Fibroblast of lung (primary cell): Measurements from ENCODE around the gene ZNF135.

Experiments
- EZH2 ChIP-seq: IDR thresholded peaks from 2 replicates; pipeline ENCODE4 v1.5.1; 2012; ENCODE audit warnings: low read length, control low read depth, mild to moderate bottlenecking; ENCODE audit errors: missing control alignments
- TF ChIP-seq, protein P1 (sequence below), 2 donors: IDR thresholded peaks in 1 of 2; conservative IDR thresholded peaks in 1 of 2; 1 replicate in 1 of 2; 2 replicates in 1 of 2; pipeline ENCODE4 v1.5.1; 2011 to 2012; ENCODE audit warnings: low read length in 2 of 2, control low read depth in 1 of 2, inconsistent platforms in 1 of 2, low read depth in 1 of 2, mild to moderate bottlenecking in 1 of 2

DNA sequence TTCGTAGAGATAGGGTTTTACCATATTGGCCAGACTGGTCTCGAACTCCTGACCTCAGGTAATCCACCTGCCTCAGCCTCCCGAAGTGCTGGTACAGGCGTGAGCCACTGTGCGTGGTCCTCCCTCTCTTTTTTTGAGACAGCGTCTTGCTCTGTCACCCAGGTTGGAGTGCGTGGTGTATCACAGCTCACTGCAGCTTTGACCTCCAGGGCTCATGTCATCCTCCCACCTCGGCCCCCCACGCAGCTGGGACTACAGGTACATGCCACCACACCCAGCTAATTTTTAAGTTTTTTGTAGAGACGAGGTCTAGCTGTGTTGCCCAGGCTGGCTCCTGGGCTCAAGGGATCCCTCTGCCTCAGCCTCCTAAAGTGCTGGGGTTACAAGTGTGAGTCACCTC, 20.7 kb downstream of the ZNF135 start:
- TF ChIP-seq, protein P1, sequence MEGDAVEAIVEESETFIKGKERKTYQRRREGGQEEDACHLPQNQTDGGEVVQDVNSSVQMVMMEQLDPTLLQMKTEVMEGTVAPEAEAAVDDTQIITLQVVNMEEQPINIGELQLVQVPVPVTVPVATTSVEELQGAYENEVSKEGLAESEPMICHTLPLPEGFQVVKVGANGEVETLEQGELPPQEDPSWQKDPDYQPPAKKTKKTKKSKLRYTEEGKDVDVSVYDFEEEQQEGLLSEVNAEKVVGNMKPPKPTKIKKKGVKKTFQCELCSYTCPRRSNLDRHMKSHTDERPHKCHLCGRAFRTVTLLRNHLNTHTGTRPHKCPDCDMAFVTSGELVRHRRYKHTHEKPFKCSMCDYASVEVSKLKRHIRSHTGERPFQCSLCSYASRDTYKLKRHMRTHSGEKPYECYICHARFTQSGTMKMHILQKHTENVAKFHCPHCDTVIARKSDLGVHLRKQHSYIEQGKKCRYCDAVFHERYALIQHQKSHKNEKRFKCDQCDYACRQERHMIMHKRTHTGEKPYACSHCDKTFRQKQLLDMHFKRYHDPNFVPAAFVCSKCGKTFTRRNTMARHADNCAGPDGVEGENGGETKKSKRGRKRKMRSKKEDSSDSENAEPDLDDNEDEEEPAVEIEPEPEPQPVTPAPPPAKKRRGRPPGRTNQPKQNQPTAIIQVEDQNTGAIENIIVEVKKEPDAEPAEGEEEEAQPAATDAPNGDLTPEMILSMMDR (conservative IDR thresholded peaks at IDR 0.05 in 1 of 2, IDR thresholded peaks at IDR 0.05 in 1 of 2; ENCODE audit: low read depth in 1 of 2, low read length in 2 of 2) = no peak
- no peak for TF ChIP-seq EZH2
